Ishikawa (cell line): ENCODE results near the gene KLHL5.

ENCODE experiments used
- CEBPB ChIP-seq: IDR thresholded peaks from 2 replicates; pipeline ENCODE4 v1.6.1; 2012
- CREB1 ChIP-seq: IDR thresholded peaks from 2 replicates; pipeline ENCODE4 v1.6.1; 2012; ENCODE audit warnings: low read depth
- EGR1 ChIP-seq: IDR thresholded peaks from 2 replicates; pipeline ENCODE4 v1.6.1; 2012
- EP300 ChIP-seq: IDR thresholded peaks from 2 replicates; pipeline ENCODE4 v1.6.1; 2012; ENCODE audit warnings: borderline replicate concordance
- FOXM1 ChIP-seq: IDR thresholded peaks from 2 replicates; pipeline ENCODE4 v1.6.1; 2012; ENCODE audit warnings: low read depth, borderline replicate concordance
- NFIC ChIP-seq: IDR thresholded peaks from 2 replicates; pipeline ENCODE4 v1.6.1; 2012
- RAD21 ChIP-seq: IDR thresholded peaks from 2 replicates; pipeline ENCODE4 v1.6.1; 2012; ENCODE audit warnings: low read depth
- REST ChIP-seq: IDR thresholded peaks from 2 replicates; pipeline ENCODE4 v1.6.1; 2012; ENCODE audit warnings: low read depth, mild to moderate bottlenecking
- TAF1 ChIP-seq: IDR thresholded peaks from 2 replicates; pipeline ENCODE4 v1.6.1; 2012; ENCODE audit warnings: low read depth, mild to moderate bottlenecking
- TCF12 ChIP-seq: IDR thresholded peaks from 2 replicates; pipeline ENCODE4 v1.6.1; 2012; ENCODE audit warnings: low read depth
- TEAD4 ChIP-seq: IDR thresholded peaks from 2 replicates; pipeline ENCODE4 v1.6.1; 2012
- YY1 ChIP-seq: IDR thresholded peaks from 2 replicates; pipeline ENCODE4 v1.6.1; 2012; ENCODE audit warnings: low read depth
- ZBTB7A ChIP-seq: IDR thresholded peaks from 2 replicates; pipeline ENCODE4 v1.6.1; 2012; ENCODE audit warnings: low read depth
- TF ChIP-seq, protein P1 (sequence below): IDR thresholded peaks from 2 replicates; pipeline ENCODE4 v1.6.1; 2012
- TF ChIP-seq, protein P2 (sequence below): IDR thresholded peaks from 2 replicates; pipeline ENCODE4 v1.6.1; 2012

Gene KLHL5

GRCh38 chr4:39044956-39045826 is 16.8 kb upstream of the KLHL5 start:
- TF ChIP-seq TEAD4 (no peak), RAD21 (no peak)

DNA sequence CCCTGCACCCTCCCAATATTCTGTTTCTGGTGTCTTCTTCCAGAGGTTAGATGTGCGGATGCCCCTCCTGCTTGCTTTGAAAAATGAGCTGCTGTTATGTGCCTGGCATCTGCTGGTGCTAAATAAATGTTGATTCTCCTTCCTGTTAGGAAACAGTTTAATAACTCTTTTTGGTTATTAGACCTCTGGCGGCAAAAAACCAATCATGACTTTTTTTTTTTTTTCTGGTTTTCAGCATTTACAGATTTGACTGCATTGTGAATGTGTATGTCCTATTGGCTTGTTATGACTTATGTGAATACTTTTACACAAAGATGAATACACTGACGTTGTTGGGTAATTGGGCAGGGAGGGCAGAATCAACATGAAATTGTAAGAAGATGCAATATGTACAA is 16.2 kb upstream of the KLHL5 start:
- TF ChIP-seq EGR1 (no peak), ZBTB7A (no peak), REST (no peak), FOXM1 (no peak), YY1 (no peak), EP300 (no peak), TCF12 (no peak), CREB1 (no peak), RAD21 (no peak), TEAD4 (no peak), CEBPB (no peak), NFIC (no peak), TAF1 (no peak)
- TF ChIP-seq, protein P1, sequence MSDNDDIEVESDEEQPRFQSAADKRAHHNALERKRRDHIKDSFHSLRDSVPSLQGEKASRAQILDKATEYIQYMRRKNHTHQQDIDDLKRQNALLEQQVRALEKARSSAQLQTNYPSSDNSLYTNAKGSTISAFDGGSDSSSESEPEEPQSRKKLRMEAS: no peak
- TF ChIP-seq, protein P2, sequence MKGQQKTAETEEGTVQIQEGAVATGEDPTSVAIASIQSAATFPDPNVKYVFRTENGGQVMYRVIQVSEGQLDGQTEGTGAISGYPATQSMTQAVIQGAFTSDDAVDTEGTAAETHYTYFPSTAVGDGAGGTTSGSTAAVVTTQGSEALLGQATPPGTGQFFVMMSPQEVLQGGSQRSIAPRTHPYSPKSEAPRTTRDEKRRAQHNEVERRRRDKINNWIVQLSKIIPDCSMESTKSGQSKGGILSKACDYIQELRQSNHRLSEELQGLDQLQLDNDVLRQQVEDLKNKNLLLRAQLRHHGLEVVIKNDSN: no peak

DNA sequence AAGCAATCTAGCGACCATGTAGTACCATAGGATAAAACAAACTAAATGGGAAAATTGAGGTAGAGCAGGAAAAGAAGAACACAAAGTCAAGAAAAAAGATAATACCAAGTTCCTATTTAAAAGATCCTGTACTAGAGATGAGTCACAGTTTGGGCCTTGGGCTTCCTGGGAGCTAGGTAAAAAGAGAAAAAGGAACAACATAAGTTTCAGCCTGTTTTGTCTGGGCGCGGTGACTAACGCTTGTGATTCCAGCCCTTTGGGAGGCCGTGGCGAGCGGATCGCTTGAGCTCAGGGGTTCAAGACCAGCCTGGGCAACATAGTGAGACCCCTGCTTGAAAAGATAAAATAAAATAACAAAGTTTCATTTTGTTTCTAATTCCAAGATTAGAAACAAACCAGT is 15.8 kb upstream of the KLHL5 start:
- TF ChIP-seq CREB1 (no peak), NFIC (no peak), RAD21 (no peak), EP300 (no peak), REST (no peak)

DNA sequence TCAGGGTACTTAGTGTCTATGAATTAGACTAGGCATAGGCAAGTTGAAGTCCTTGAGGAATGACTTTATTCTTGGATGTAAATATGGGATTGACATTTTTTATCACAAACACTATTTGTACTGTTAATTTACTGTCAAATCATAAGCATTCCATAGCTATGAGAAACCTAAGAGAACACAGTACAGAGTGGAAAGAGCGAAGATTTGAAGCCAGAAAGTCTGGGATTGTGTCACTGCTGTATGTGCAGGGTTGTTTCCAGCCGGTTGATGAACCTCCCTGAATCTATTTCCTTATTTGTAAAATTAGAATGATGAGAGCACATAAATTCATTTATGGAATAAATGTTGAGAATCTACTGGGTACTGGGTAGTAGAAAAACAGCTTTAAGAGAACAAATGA is 14.4 kb upstream of the KLHL5 start:
- TF ChIP-seq ZBTB7A: no peak
- TF ChIP-seq TAF1: no peak
- no peak for TF ChIP-seq TEAD4
- TF ChIP-seq EGR1: no peak
- no peak for TF ChIP-seq CEBPB
- TF ChIP-seq TCF12: no peak
- TF ChIP-seq EP300: no peak
- TF ChIP-seq YY1: no peak
- no peak for TF ChIP-seq FOXM1
- TF ChIP-seq CREB1: no peak
- TF ChIP-seq, protein P2: no peak
- no peak for TF ChIP-seq NFIC
- TF ChIP-seq REST: no peak
- TF ChIP-seq, protein P1: no peak
- no peak for TF ChIP-seq RAD21

GRCh38 chr4:39048311-39048710 is 13.7 kb upstream of the KLHL5 start:
- TF ChIP-seq TEAD4 (no peak), ZBTB7A (no peak), FOXM1 (no peak), CEBPB (no peak), TAF1 (no peak), YY1 (no peak), REST (no peak), EGR1 (no peak), TCF12 (no peak), CREB1 (no peak), RAD21 (no peak), NFIC (no peak), EP300 (no peak)
- TF ChIP-seq, protein P1: no peak
- TF ChIP-seq, protein P2: no peak
